BLaER1 (cell line): Measurements from ENCODE around the gene PRR20A.

ENCODE experiments used
- H3K27ac ChIP-seq: shearing (Covaris generic); formaldehyde crosslinking; 2 replicates; pipeline ENCODE4 v1.8.1; 2022
- H3K27me3 ChIP-seq: shearing (Covaris generic); formaldehyde crosslinking; 2 replicates; pipeline ENCODE4 v1.8.1; 2022
- H3K36me3 ChIP-seq: shearing (Covaris generic); formaldehyde crosslinking; 2 replicates; pipeline ENCODE4 v1.8.1; 2022
- H3K4me1 ChIP-seq: shearing (Covaris generic); formaldehyde crosslinking; 2 replicates; pipeline ENCODE4 v1.8.1; 2022
- H3K4me2 ChIP-seq: shearing (Covaris generic); formaldehyde crosslinking; 2 replicates; pipeline ENCODE4 v1.8.1; 2022
- H3K4me3 ChIP-seq: shearing (Covaris generic); formaldehyde crosslinking; 2 replicates; pipeline ENCODE4 v1.8.1; 2022
- H3K9ac ChIP-seq: shearing (Covaris generic); formaldehyde crosslinking; 2 replicates; pipeline ENCODE4 v1.8.1; 2022
- H3K9me3 ChIP-seq: shearing (Covaris generic); formaldehyde crosslinking; 2 replicates; pipeline ENCODE4 v1.8.1; 2022
- H4K20me1 ChIP-seq: shearing (Covaris generic); formaldehyde crosslinking; 2 replicates; pipeline ENCODE4 v1.8.1; 2022
- Cebpa-rat ChIP-seq: shearing (Covaris generic); IDR thresholded peaks from 2 replicates; pipeline ENCODE4 v1.8.1; 2022

The PRR20A gene

DNA sequence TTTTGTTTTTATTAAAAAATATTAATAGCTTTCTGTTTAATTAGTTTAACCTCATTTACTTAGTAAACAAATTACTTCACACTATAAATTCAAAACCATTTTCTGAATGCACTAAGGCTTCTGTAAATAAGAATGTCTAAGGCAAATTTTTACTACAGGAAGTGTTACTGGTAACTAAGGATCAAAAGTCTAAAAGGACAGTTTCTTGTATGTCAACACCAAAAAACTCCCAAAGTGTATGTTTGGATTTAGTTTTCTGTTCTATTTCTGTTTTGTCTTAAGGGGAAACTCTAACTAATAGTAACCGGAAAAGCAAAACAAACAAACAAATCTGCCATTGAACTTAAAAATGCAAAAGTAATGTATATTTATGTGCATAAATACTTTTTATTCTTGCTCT lies 50.9 kb downstream of the PRR20A start:
- H3K9me3 ChIP-seq: no peaks in the 10 kb centered on the region
- no peaks in the 10 kb centered on the region for H4K20me1 ChIP-seq
- no peaks in the 10 kb centered on the region for H3K4me1 ChIP-seq
- no peak overlapping the region for H3K4me3 ChIP-seq
- H3K27ac ChIP-seq: no peak overlapping the region
- TF ChIP-seq Cebpa-rat: no peak
- no peak overlapping the region for H3K4me2 ChIP-seq
- H3K27me3 ChIP-seq: no peaks in the 10 kb centered on the region
- no peak overlapping the region for H3K9ac ChIP-seq
- no peaks in the 10 kb centered on the region for H3K36me3 ChIP-seq
